Dedifferentiated amniotic fluid mesenchymal stem cell (primary cell): ENCODE data around the gene SIK3.

Experiments
- DNase-seq: peaks from one replicate; pipeline ENCODE4 v3.0.0-alpha.2; 2016; ENCODE audit errors: extremely low spot score

Gene SIK3

GRCh38 chr11:116901211-116901610, 197.0 kb downstream of the SIK3 start:
- no peak for DNase-seq

DNA sequence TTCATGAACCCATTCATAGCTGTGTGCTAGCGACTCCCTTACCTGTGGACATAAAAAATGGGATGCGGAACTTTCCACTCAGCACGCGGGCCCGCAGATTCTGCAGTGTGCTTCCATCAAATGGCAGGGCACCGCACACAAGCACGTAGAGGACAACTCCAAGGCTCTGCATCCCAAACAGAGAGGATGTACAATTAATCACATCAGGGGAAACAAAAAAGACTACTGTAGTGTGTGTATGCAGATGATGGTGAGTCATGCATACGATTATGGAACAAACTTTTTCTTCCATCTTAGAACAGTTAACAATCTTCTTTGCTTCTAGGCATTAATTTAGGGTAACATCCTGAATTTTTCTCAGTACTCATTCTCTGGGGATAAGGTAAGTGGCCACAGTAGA, 202.0 kb downstream of the SIK3 start:
- no peak for DNase-seq

DNA sequence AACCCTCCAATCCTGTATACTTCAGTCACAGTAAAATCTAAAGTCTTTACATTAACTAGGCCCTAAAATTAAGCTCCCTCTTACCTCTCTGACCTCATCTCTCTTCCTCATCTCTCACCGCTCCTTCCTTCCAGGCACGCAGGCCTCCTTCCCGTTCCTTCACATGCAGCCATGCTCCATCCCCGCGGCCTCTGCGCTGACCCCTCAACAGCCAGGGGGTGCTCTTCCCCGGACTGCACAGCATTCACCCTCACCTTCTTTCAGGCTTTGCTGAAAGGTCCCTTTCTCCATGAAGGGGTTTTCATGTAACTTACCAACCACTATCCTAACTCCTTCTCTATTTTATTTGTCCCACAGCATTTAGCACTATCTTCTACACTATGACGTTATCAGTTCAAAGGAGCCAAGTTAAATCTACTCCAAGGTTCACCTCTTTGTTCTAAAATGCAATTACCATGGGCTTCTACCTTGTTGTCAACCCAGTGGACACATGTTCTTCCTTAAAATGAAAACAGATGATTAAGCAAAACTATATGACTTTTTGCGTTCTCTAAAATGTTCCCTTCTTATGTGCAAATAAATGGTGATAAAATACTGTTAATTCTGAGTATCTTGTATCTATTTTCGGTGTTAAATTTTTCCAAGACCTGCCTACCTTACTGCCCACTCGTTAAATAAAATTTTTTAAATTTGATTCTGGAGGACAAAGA, 203.0 kb downstream of the SIK3 start:
- DNase-seq, result no peak

DNA sequence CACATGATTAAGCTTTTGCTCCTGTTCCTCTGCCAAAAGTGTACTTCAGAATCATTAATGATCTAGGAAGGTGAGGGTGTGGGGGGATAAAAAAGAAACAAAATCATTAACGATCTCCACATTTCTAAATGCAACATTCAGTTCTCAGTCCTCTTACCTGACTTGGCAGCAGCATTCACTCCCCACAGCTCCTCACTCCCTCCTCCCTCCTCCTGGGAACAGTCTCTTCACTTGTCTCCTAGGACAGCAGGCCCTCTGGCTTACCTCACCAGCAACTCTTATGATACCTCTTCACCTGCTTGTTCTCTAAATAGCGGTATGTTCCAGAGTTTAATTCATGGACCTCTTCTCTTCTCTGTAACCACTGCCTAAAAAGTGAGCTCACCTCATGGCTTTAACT, 204.3 kb downstream of the SIK3 start:
- no peak for DNase-seq

- DNase-seq, result no peak
Measured at GRCh38 chr11:116893437-116893836, 204.8 kb downstream of the SIK3 start.

GRCh38 chr11:116892374-116892773, 205.9 kb downstream of the SIK3 start:
- DNase-seq, result no peak

DNA sequence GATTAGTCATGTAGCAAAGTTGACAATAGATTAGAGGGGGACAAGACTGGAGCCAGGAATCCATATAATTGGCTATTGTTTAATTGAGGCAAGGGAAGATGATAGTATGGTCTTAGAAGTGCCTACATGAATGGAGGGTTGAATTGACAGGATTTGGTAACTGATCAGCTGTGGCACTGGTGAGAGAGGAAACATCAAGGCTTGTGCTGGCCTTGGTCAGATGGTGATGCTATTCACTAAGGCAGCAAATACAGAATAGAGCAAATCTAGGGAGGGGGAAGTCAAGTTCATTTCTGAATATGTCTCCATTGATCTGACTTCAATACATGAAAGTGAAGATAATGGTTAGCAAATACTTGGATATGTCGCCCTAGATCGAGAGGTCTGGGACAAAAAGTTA, 206.5 kb downstream of the SIK3 start:
- DNase-seq, result no peak

- no peak for DNase-seq
Measured at GRCh38 chr11:116890607-116891006, 207.6 kb downstream of the SIK3 start.

- no peak for DNase-seq
Measured at GRCh38 chr11:116890193-116890592, 208.0 kb downstream of the SIK3 start.

GRCh38 chr11:116888884-116889549, 209.2 kb downstream of the SIK3 start:
- no peak for DNase-seq

DNA sequence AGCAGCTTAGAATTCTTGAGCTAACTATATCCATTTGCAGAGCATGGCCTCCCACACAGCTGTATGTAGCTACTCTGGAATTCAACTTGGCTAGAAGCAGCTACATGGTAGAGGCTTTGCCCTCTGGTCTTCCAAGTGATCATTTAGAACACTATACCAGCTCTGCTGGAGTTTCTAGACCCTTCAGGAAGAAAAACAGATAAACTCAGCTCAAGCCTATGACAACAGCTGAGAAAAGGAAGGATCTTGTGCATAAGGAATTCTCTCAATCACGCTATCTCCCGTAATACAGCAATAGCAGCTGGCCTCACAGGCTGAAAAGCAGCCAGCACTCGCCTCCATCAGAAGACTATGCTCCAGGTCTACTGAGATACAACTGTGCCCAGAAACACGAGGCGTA, 210.2 kb downstream of the SIK3 start:
- DNase-seq, result peak; percentile 82

DNA sequence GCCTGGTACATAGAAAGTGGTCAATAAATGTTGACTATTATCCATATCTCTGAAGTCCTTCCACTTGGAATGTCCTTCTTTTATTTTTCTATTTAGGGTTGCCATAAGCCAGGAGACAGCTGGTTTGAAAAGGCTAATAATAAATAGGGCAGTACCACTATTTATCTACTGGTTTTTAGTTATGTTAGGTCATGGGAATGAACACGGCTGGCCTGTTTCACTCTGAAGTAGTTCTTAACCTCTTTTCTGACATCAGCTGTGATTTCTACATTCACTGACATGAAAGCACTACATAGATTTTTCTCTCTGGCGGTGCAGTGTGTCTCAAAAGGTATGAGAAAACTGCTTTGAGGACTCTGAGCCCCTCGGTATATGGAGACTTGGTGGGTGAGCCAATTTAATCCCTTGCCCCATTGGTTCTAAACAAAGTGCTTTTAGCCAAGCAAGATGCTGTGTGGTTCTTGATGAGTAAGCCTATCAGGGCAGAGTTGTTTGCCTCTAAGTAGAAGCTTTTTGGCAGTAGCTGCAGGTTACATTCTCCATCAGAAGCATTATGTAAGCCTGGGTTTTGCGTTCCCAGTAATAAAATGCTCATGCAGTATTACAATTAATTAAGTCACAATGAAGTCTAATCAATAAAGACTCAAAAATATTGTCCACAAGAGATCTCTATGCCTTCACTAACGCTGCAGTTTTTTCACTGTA, 212.1 kb downstream of the SIK3 start:
- no peak for DNase-seq

DNA sequence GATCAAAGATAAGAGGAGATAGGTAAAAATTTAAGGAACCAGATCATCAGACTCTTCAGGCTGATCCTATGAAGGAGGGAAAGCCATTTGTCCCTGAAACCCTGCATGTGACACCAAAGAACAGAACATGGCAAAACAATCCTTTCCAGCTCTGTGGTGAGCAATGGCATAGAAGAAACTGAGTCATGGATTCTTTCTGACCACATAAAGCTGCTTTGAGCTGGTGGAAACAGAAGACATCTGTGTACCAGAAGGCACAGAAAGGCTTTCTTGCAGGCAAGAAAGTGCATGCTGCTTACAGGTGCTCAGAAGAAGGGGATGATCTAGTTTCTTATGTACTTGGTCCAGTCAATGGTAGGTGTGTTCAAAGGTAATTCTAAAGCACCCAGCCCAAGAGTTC, 215.8 kb downstream of the SIK3 start:
- DNase-seq, result peak; percentile 31

DNA sequence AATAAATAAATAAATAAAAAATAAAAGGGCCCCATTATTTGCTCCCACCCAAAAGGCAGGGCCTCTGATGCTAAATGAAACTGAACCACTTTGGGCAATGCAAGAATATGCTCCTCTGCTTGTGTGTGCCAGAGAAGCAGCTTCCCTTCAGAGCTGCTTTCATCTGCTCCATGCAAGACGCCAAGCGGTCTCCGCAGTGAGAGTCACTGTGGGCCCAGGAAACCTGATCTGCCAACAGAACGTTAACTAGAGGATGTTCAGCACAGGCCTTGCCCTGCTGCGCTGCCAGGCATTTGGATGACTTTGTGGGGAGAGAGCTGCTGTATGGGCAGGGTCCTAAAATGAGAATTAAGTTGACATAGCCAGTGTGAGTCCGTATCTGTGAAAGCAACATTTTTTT, 217.1 kb downstream of the SIK3 start:
- DNase-seq, result no peak

DNA sequence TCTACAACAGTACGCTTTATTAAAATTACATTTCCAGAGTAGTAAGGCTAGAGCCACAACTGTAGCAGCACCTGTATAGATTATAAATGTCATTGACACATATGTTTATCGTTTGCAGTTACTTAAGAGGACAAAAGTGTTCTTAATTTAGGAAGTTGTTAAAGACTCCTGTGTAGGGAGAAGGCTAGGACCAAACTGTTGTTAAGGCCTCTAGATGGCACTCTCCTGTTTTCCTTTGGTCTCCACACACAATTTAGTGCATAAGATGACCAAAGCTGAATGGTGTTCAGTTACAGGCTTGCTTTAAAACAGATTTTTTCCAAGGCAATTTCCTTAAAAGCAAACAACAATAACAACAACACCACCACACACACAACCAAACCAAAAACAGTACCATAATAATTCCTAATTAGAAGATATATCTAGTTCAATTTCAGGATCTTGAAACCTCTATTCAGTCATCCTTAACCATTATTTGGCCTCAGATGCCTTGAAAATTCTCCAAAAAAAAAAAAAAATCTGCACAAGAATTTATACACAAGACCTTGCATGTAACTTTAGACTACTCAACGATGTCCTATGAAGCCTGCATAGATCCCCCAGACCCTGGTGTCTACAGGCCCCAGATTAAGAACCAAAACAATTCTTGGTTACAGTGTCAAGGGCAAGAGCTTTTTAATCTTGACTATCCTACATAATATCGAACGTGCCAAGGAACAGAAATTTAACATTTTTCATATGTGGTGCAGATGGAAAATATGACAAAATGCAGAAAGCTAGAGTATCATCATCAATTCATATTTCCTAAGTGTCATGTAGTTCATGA, 218.2 kb downstream of the SIK3 start:
- DNase-seq, result peak; percentile 91

DNA sequence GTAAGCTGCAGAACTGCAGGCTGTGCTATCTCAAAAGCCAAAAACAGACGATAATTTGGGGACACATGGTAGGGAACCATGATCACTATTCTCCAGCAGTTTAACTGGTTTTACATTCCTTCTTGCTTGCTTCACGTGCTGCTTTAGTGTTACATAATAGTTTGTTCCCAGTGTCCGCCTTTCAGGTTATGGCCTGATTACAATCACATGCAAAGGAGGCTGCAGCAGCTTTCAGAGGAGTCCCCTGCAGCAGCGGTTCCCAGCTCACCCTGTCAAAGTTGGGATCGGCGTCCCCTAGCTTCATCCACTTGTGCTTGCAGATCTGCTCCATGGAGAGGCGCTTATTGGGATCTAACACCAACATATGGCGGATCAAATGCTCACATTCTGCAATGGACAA, 221.6 kb downstream of the SIK3 start:
- DNase-seq, result no peak

- DNase-seq, result no peak
Measured at GRCh38 chr11:116875194-116875593, 223.0 kb downstream of the SIK3 start.

- no peak for DNase-seq
Measured at GRCh38 chr11:116874251-116874650, 224.0 kb downstream of the SIK3 start.

DNA sequence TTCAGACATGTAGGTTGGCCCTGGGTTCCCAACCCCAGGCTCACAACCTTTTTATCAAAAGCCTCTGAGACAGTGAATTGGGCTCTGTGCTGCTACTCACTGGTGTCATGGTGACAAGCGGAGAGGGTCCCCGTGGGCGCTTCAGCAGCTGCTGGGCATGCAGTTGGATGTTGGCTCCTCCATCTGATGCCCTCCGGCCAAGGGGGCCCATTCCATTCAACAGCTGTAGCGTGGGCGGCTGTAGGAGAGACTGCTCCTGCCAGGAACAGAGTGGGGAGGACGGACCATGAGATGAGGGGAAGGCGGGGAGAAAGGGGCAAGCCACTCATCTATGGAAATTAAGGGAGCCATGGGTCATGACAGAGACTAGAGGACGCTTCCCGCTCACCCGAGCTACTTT, 224.8 kb downstream of the SIK3 start:
- no peak for DNase-seq

- peak; percentile 59 for DNase-seq
Measured at GRCh38 chr11:116871248-116871647, 227.0 kb downstream of the SIK3 start.

DNA sequence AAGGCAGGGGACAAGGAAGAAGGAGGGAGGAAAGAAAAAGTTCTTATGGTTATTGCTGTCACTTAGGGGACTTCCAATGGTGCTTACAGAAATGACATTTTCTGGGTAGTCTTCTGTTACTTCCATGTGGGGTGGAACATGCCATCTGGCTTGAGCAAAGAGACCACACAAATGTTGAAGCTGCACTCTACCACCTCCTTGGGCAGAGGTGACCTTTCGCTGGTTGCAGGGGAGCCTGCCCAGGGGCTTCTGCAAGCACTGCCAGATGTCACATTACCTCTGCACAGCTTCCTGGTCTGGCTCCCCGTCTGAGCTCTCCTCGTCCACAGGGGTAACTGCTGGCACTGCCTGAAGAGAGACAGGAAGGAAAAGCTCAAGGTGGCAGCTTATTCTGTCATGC, 228.2 kb downstream of the SIK3 start:
- DNase-seq, result no peak

DNA sequence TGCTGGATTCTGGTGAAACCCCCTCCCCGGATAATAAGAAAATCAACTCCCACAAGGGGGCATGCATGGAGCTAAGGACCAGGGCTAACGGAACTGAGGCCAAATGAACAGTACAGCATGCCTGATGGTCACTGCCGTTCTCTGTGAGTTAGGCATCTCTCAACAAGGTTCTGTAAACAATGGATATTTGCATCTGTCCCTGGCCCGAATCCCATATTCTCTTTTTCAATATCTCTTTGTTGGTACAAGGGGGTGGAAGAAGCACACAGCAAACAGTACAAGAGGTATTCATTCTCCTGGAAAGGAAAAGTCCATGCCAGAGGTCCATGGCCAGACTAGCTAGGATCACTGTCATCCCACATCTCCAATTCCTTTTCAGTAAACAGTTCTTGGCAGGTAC, 228.6 kb downstream of the SIK3 start:
- no peak for DNase-seq
